ENCODE data around the gene IL1RAPL1.

Gene IL1RAPL1

DNA sequence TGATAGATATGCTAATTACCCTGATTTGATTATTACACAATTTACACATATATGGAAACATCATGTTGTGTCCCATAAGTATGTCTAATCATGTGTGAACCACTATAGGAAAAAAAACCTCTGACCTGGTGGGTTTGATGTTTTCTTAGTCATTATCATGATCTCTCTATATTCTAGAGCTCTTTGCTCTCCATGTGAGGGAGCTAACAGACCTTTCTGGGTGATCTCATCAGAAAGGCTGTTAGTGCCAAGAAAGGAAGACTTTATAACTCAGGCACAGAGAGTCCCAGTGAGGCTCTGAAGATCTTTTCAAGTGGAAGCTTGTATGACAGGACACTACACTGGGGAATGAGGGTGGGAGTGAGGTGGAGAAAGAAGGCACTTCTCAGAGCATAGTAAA, 1100.4 kb downstream of the IL1RAPL1 start:
- no peak for DNase-seq
- Histone ChIP-seq H3K36me3 (ENCODE audit: control insufficient read depth in 4 of 4, insufficient read depth in 4 of 4, low read length in 3 of 4) (no peaks in the 10 kb centered on the region), H3K4me3 (ENCODE audit: control insufficient read depth in 1 of 7, extremely low read depth in 1 of 7, insufficient read depth in 4 of 7, low read depth in 2 of 7, low read length in 6 of 7) (no peak overlapping the region), H3K9me3 (ENCODE audit: control extremely low read depth in 1 of 5, control insufficient read depth in 4 of 5, insufficient read depth in 2 of 5, low read depth in 1 of 5, low read length in 4 of 5) (no peaks in the 10 kb centered on the region), H3K4me1 (ENCODE audit: control extremely low read depth in 1 of 4, control insufficient read depth in 4 of 4, insufficient read depth in 4 of 4, low read length in 3 of 4) (no peaks in the 10 kb centered on the region), H3K27me3 (replicated peaks in 2 of 5; ENCODE audit: control insufficient read depth in 4 of 5, insufficient read depth in 5 of 5, low read length in 4 of 5) (no peaks in the 10 kb centered on the region), H3K27ac (ENCODE audit: insufficient read depth in 1 of 2, low read depth in 1 of 2, low read length in 2 of 2, poor library complexity in 1 of 2, severe bottlenecking in 2 of 2) (no peak overlapping the region)
- ChIA-PET CTCF (interaction anchor here (1.2 kb wide), 1 partner anchor 223 kb away, joined by 3 read pairs; no protein-coding TSS in a partner anchor), POLR2A (no interaction called here)

DNA sequence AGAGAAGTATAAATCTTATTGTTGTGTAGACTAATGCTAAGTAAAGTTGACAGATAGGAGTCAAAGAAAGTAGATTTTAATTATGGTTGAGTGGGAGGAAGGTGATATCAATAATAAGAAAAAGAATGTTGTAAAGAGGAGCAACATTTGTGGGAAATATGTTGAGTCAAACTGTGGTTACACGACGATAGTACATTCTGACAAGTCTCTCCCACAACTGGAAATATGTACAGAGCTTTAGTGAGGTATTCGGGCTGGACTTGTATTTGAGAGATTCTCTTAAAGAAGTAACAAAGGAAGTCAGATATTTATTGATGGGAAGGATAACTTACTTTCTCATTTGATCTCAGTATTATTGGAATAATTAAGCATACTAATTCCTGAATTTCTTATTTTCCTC, 1102.8 kb downstream of the IL1RAPL1 start:
- H3K27me3 ChIP-seq (replicated peaks in 2 of 5; ENCODE audit: control insufficient read depth in 4 of 5, insufficient read depth in 5 of 5, low read length in 4 of 5) = no peaks in the 10 kb centered on the region
- H3K9me3 ChIP-seq (ENCODE audit: control extremely low read depth in 1 of 5, control insufficient read depth in 4 of 5, insufficient read depth in 2 of 5, low read depth in 1 of 5, low read length in 4 of 5) = no peaks in the 10 kb centered on the region
- no peak overlapping the region for H3K4me3 ChIP-seq (ENCODE audit: control insufficient read depth in 1 of 7, extremely low read depth in 1 of 7, insufficient read depth in 4 of 7, low read depth in 2 of 7, low read length in 6 of 7)
- no peak for DNase-seq
- ChIA-PET POLR2A (no interaction called here), CTCF (no interaction called here)
- 78% methylated on average over 2 of the region's 3 CpGs for WGBS (ENCODE audit: insufficient coverage)
- no peaks in the 10 kb centered on the region for H3K4me1 ChIP-seq (ENCODE audit: control extremely low read depth in 1 of 4, control insufficient read depth in 4 of 4, insufficient read depth in 4 of 4, low read length in 3 of 4)
- no peaks in the 10 kb centered on the region for H3K36me3 ChIP-seq (ENCODE audit: control insufficient read depth in 4 of 4, insufficient read depth in 4 of 4, low read length in 3 of 4)
- H3K27ac ChIP-seq (ENCODE audit: insufficient read depth in 1 of 2, low read depth in 1 of 2, low read length in 2 of 2, poor library complexity in 1 of 2, severe bottlenecking in 2 of 2) = no peak overlapping the region

DNA sequence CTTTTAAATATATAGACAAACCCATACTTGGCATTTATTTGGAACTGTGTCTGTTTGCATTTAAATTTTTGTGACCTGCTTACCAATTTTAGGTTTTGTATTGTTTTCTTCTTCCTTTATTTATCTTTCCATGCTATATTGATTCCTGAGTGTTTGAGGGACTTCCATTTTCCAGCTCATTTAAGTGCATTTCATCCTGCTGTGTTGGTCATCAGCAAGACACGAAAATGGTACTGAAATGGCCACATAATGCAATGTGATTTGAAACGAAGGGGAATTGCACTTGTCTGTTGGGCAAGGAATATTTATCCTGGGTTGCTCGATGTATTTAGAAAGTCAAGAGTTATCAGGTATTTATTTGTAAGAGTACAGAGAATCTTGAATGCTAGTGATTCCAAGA, 1103.8 kb downstream of the IL1RAPL1 start:
- Histone ChIP-seq H3K4me1 (ENCODE audit: control extremely low read depth in 1 of 4, control insufficient read depth in 4 of 4, insufficient read depth in 4 of 4, low read length in 3 of 4) (no peaks in the 10 kb centered on the region), H3K4me3 (ENCODE audit: control insufficient read depth in 1 of 7, extremely low read depth in 1 of 7, insufficient read depth in 4 of 7, low read depth in 2 of 7, low read length in 6 of 7) (no peak overlapping the region), H3K36me3 (ENCODE audit: control insufficient read depth in 4 of 4, insufficient read depth in 4 of 4, low read length in 3 of 4) (no peaks in the 10 kb centered on the region), H3K9me3 (ENCODE audit: control extremely low read depth in 1 of 5, control insufficient read depth in 4 of 5, insufficient read depth in 2 of 5, low read depth in 1 of 5, low read length in 4 of 5) (no peaks in the 10 kb centered on the region), H3K27ac (ENCODE audit: insufficient read depth in 1 of 2, low read depth in 1 of 2, low read length in 2 of 2, poor library complexity in 1 of 2, severe bottlenecking in 2 of 2) (no peak overlapping the region), H3K27me3 (replicated peaks in 2 of 5; ENCODE audit: control insufficient read depth in 4 of 5, insufficient read depth in 5 of 5, low read length in 4 of 5) (no peaks in the 10 kb centered on the region)
- ChIA-PET CTCF (no interaction called here), POLR2A (no interaction called here)
- WGBS (ENCODE audit: insufficient coverage) = 74% methylated on average over 3 of the region's 3 CpGs
- DNase-seq = no peak

DNA sequence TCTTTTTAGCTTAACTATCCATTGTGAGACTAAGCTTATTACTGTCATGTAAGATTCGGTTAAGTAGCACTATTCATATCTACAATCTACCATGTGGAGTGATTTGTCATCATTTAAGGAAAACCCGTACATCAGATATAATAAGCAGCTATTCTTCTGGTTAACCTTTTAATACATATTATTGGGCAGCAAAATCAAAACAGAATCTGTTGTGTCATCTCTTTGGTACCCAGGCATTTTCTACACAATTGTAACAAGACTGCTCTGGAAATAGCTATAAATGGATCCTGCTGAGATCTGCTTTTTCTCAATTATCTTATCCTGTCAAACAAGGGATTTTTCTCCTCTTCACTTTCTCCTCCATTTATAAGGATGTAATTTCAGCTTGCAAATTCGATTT, 1106.7 kb downstream of the IL1RAPL1 start:
- H3K27ac ChIP-seq (ENCODE audit: insufficient read depth in 1 of 2, low read depth in 1 of 2, low read length in 2 of 2, poor library complexity in 1 of 2, severe bottlenecking in 2 of 2) = no peak overlapping the region
- CTCF ChIA-PET = no interaction called here
- WGBS (ENCODE audit: insufficient coverage) = 20% methylated on average over 1 of the region's 3 CpGs

GRCh38 chrX:29699239-29699638, 1112.0 kb downstream of the IL1RAPL1 start:
- no peaks in the 10 kb centered on the region for H3K36me3 ChIP-seq (ENCODE audit: control insufficient read depth in 4 of 4, insufficient read depth in 4 of 4, low read length in 3 of 4)
- H3K4me1 ChIP-seq (ENCODE audit: control extremely low read depth in 1 of 4, control insufficient read depth in 4 of 4, insufficient read depth in 4 of 4, low read length in 3 of 4) = no peaks in the 10 kb centered on the region
- ChIA-PET CTCF (no interaction called here), POLR2A (no interaction called here)
- no peaks in the 10 kb centered on the region for H3K27me3 ChIP-seq (replicated peaks in 2 of 5; ENCODE audit: control insufficient read depth in 4 of 5, insufficient read depth in 5 of 5, low read length in 4 of 5)
- WGBS (ENCODE audit: insufficient coverage) = no CpG with 5 or more reads among the region's 1 CpG
- H3K9me3 ChIP-seq (ENCODE audit: control extremely low read depth in 1 of 5, control insufficient read depth in 4 of 5, insufficient read depth in 2 of 5, low read depth in 1 of 5, low read length in 4 of 5) = no peaks in the 10 kb centered on the region
- H3K4me3 ChIP-seq (ENCODE audit: control insufficient read depth in 1 of 7, extremely low read depth in 1 of 7, insufficient read depth in 4 of 7, low read depth in 2 of 7, low read length in 6 of 7) = no peak overlapping the region
- no peak overlapping the region for H3K27ac ChIP-seq (ENCODE audit: insufficient read depth in 1 of 2, low read depth in 1 of 2, low read length in 2 of 2, poor library complexity in 1 of 2, severe bottlenecking in 2 of 2)
- DNase-seq = no peak

More for the DNA sequence above, 1106.7 kb downstream of the IL1RAPL1 start:
- POLR2A ChIA-PET = no interaction called here
- no peaks in the 10 kb centered on the region for H3K4me1 ChIP-seq (ENCODE audit: control extremely low read depth in 1 of 4, control insufficient read depth in 4 of 4, insufficient read depth in 4 of 4, low read length in 3 of 4)
- H3K27me3 ChIP-seq (replicated peaks in 2 of 5; ENCODE audit: control insufficient read depth in 4 of 5, insufficient read depth in 5 of 5, low read length in 4 of 5) = no peaks in the 10 kb centered on the region
- H3K36me3 ChIP-seq (ENCODE audit: control insufficient read depth in 4 of 4, insufficient read depth in 4 of 4, low read length in 3 of 4) = no peaks in the 10 kb centered on the region
- no peak for DNase-seq
- no peak overlapping the region for H3K4me3 ChIP-seq (ENCODE audit: control insufficient read depth in 1 of 7, extremely low read depth in 1 of 7, insufficient read depth in 4 of 7, low read depth in 2 of 7, low read length in 6 of 7)
- H3K9me3 ChIP-seq (ENCODE audit: control extremely low read depth in 1 of 5, control insufficient read depth in 4 of 5, insufficient read depth in 2 of 5, low read depth in 1 of 5, low read length in 4 of 5) = no peaks in the 10 kb centered on the region

- CTCF ChIA-PET = no interaction called here
Measured at GRCh38 chrX:29707088-29707487, 1119.8 kb downstream of the IL1RAPL1 start.

DNA sequence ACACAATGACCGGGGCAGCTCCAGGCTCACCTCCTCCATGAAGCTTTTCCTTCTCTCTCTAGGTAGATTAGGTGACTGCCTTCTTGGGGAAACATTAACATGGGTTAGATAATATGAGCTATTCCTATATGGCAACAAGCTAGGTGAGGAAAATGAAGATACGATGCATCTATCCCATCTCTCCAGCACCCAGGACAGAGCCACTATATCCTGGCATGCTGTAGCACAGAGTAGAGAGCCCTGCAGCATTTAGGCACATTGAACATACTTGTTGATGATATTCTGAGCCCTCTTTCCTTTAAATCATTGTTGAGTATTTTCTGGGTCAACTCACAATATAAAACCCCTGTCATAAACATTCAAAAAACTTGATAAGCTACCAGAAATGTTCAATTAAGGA, 1133.9 kb downstream of the IL1RAPL1 start:
- Histone ChIP-seq H3K4me1 (ENCODE audit: control extremely low read depth in 1 of 4, control insufficient read depth in 4 of 4, insufficient read depth in 4 of 4, low read length in 3 of 4) (no peaks in the 10 kb centered on the region), H3K36me3 (ENCODE audit: control insufficient read depth in 4 of 4, insufficient read depth in 4 of 4, low read length in 3 of 4) (no peaks in the 10 kb centered on the region), H3K27ac (ENCODE audit: insufficient read depth in 1 of 2, low read depth in 1 of 2, low read length in 2 of 2, poor library complexity in 1 of 2, severe bottlenecking in 2 of 2) (no peak overlapping the region), H3K4me3 (ENCODE audit: control insufficient read depth in 1 of 7, extremely low read depth in 1 of 7, insufficient read depth in 4 of 7, low read depth in 2 of 7, low read length in 6 of 7) (no peak overlapping the region), H3K9me3 (ENCODE audit: control extremely low read depth in 1 of 5, control insufficient read depth in 4 of 5, insufficient read depth in 2 of 5, low read depth in 1 of 5, low read length in 4 of 5) (peaks cover 0 to 1% (median 0%) of the 10 kb centered on the region in 5 experiments), H3K27me3 (replicated peaks in 2 of 5; ENCODE audit: control insufficient read depth in 4 of 5, insufficient read depth in 5 of 5, low read length in 4 of 5) (no peaks in the 10 kb centered on the region)
- ChIA-PET POLR2A (no interaction called here), CTCF (no interaction called here)
- no peak for DNase-seq
- WGBS (ENCODE audit: insufficient coverage) = 71% methylated on average over 1 of the region's 2 CpGs

More at GRCh38 chrX:29707088-29707487, 1119.8 kb downstream of the IL1RAPL1 start:
- DNase-seq = no peak
- Histone ChIP-seq H3K4me3 (ENCODE audit: control insufficient read depth in 1 of 7, extremely low read depth in 1 of 7, insufficient read depth in 4 of 7, low read depth in 2 of 7, low read length in 6 of 7) (no peak overlapping the region), H3K36me3 (ENCODE audit: control insufficient read depth in 4 of 4, insufficient read depth in 4 of 4, low read length in 3 of 4) (no peaks in the 10 kb centered on the region), H3K27me3 (replicated peaks in 2 of 5; ENCODE audit: control insufficient read depth in 4 of 5, insufficient read depth in 5 of 5, low read length in 4 of 5) (no peaks in the 10 kb centered on the region), H3K27ac (ENCODE audit: insufficient read depth in 1 of 2, low read depth in 1 of 2, low read length in 2 of 2, poor library complexity in 1 of 2, severe bottlenecking in 2 of 2) (no peak overlapping the region), H3K4me1 (ENCODE audit: control extremely low read depth in 1 of 4, control insufficient read depth in 4 of 4, insufficient read depth in 4 of 4, low read length in 3 of 4) (no peaks in the 10 kb centered on the region), H3K9me3 (ENCODE audit: control extremely low read depth in 1 of 5, control insufficient read depth in 4 of 5, insufficient read depth in 2 of 5, low read depth in 1 of 5, low read length in 4 of 5) (no peaks in the 10 kb centered on the region)
- POLR2A ChIA-PET = no interaction called here
- 100% methylated on average over 1 of the region's 2 CpGs for WGBS (ENCODE audit: insufficient coverage)
